Calu3 (cell line): Measurements from ENCODE around the gene PIN1. TPM values are rescaled to one million over a fixed set of nuclear protein-coding genes. Genes with fewer than 3 reads are reported as not detected.

Source experiments
- BruUV-seq: library from RNA; stranded (reverse); fragments of 400-500 nt; replicated peaks from 2 replicates; lab custom pipeline; 2021; lab: Mats Ljungman, UMichigan
- CTCF ChIA-PET: fragments of 300-600 bp; sonication (Branson Sonifier 250); formaldehyde crosslinking; loops from one replicate; lab custom pipeline; 2022; ENCODE audit warnings: antibody characterized with exemption; lab: Charles Lee
- DNase-seq: peaks from one replicate; pipeline ENCODE4 v3.0.0; 2022
- H3K27ac Mint-ChIP-seq: one replicate; pipeline ENCODE4 v1.8.0; 2022; ENCODE audit warnings: mixed read lengths; ENCODE audit not compliant: unreplicated experiment
- H3K27me3 Mint-ChIP-seq: one replicate; pipeline ENCODE4 v1.8.0; 2022; ENCODE audit warnings: mixed read lengths; ENCODE audit not compliant: unreplicated experiment
- H3K36me3 Mint-ChIP-seq: one replicate; pipeline ENCODE4 v1.8.0; 2022; ENCODE audit warnings: mild to moderate bottlenecking, moderate library complexity, mixed read lengths; ENCODE audit not compliant: insufficient read depth, unreplicated experiment
- H3K4me1 Mint-ChIP-seq: one replicate; pipeline ENCODE4 v1.8.0; 2022; ENCODE audit warnings: mild to moderate bottlenecking, low read depth, mixed read lengths; ENCODE audit not compliant: unreplicated experiment
- H3K4me3 Mint-ChIP-seq: one replicate; pipeline ENCODE4 v1.8.0; 2022; ENCODE audit warnings: mild to moderate bottlenecking, low read depth, moderate library complexity, mixed read lengths; ENCODE audit not compliant: unreplicated experiment
- H3K9me3 Mint-ChIP-seq: one replicate; pipeline ENCODE4 v1.8.0; 2022; ENCODE audit warnings: low read depth, mixed read lengths; ENCODE audit not compliant: unreplicated experiment
- CTCF ChIP-seq: fragments of 200-600 bp; IDR thresholded peaks from one replicate; pipeline ENCODE4 v1.8.0; 2022; ENCODE audit warnings: antibody characterized with exemption; ENCODE audit not compliant: unreplicated experiment
- intact Hi-C: fragments of 100-400 bp; cut with micrococcal nuclease; formaldehyde crosslinking; loops from one replicate; pipeline ENCODE4 v1.10.0; 2022; ENCODE audit not compliant: unreplicated experiment
- total RNA-seq: library from RNA; stranded (reverse); gene quantifications from 2 replicates; pipeline ENCODE4 v1.2.3, GENCODE V29; 2022

Gene PIN1
- total RNA-seq, 1 experiment from 2014 or later, result 49.5 TPM

GRCh38 chr19:9856609-9857008 is 21.5 kb downstream of the PIN1 start:
- Mint-ChIP-seq H3K27ac (no peak overlapping the region), H3K27me3 (no peaks in the 10 kb centered on the region), H3K4me3 (no peak overlapping the region), H3K4me1 (no peaks in the 10 kb centered on the region), H3K36me3 (peaks cover under 1% of the 10 kb centered on the region), H3K9me3 (peaks cover 2% of the 10 kb centered on the region)
- intact Hi-C loops, result no loop called here
- no peak for TF ChIP-seq CTCF
- CTCF ChIA-PET, result no interaction called here
- no peak for DNase-seq
- BruUV-seq, result no TSS peak

- no peak overlapping the region for H3K4me3 Mint-ChIP-seq
- H3K27me3 Mint-ChIP-seq, result no peaks in the 10 kb centered on the region
- peaks cover 3% of the 10 kb centered on the region for H3K36me3 Mint-ChIP-seq
- H3K27ac Mint-ChIP-seq, result no peak overlapping the region
- no peak for DNase-seq
- intact Hi-C loops, result no loop called here
- H3K9me3 Mint-ChIP-seq, result peaks cover 2% of the 10 kb centered on the region
- CTCF ChIA-PET, result no interaction called here
- no peak for TF ChIP-seq CTCF
- no TSS peak for BruUV-seq
- H3K4me1 Mint-ChIP-seq, result no peaks in the 10 kb centered on the region
Measured at GRCh38 chr19:9857076-9857721, 22.1 kb downstream of the PIN1 start.

- Mint-ChIP-seq H3K27me3 (no peaks in the 10 kb centered on the region), H3K9me3 (peaks cover 2% of the 10 kb centered on the region), H3K36me3 (peaks cover 3% of the 10 kb centered on the region), H3K4me1 (no peaks in the 10 kb centered on the region), H3K27ac (no peak overlapping the region), H3K4me3 (no peak overlapping the region)
- intact Hi-C loops, result no loop called here
- CTCF ChIA-PET, result interaction anchor here (0.5 kb wide), 1 partner anchor 295 kb away, joined by 3 read pairs; no protein-coding TSS in a partner anchor
- DNase-seq, result no peak
- no TSS peak for BruUV-seq
- TF ChIP-seq CTCF, result no peak
Measured at GRCh38 chr19:9857920-9858746, 23.0 kb downstream of the PIN1 start.

GRCh38 chr19:9858766-9859165 is 23.6 kb downstream of the PIN1 start:
- CTCF ChIA-PET, result no interaction called here
- no TSS peak for BruUV-seq
- no peak overlapping the region for H3K27ac Mint-ChIP-seq
- no peaks in the 10 kb centered on the region for H3K27me3 Mint-ChIP-seq
- intact Hi-C loops, result no loop called here
- no peak overlapping the region for H3K4me3 Mint-ChIP-seq
- DNase-seq, result no peak
- peaks cover 1% of the 10 kb centered on the region for H3K9me3 Mint-ChIP-seq
- H3K36me3 Mint-ChIP-seq, result peaks cover 3% of the 10 kb centered on the region
- TF ChIP-seq CTCF, result no peak
- H3K4me1 Mint-ChIP-seq, result no peaks in the 10 kb centered on the region
